Activated naive CD4-positive, alpha-beta T cell (primary cell): ENCODE measurements around the gene CCDC177.

ENCODE experiments used
- DNase-seq, 4 experiments: peaks; one replicate each; lab custom pipeline; 2025; lab: John Stamatoyannopoulos, UW

The CCDC177 gene

GRCh38 chr14:69574263-69574953 is at the start of gene CCDC177:
Gene CCDC177, minus strand, starts transcription at chr14:69574871. Its CDS starts 1,249 bp downstream, at chr14:69573622.
- peak; percentile 44 to 68 (median 56) for DNase-seq

GRCh38 chr14:69624136-69624535 is 49.5 kb upstream of the CCDC177 start:
- DNase-seq = no peak

DNA sequence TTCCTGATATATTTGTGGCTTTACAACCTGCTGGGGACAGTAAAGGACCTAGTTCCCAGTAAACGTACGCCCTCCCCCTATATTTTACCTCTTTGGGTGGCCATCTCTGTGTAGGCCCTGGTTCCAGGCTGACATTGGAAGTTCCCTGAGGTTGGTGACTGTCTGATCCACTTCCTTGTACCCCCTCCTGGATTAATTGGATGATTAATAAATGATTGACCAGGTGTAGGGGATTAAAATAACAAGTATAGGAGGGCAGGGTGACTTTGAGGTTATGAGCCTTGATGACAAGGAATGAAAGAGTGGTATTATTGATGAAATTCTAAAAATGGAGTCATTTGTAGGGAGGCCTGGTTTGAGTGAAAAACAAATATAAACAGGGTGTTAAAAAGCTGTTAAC is 46.3 kb upstream of the CCDC177 start:
- DNase-seq = no peak

DNA sequence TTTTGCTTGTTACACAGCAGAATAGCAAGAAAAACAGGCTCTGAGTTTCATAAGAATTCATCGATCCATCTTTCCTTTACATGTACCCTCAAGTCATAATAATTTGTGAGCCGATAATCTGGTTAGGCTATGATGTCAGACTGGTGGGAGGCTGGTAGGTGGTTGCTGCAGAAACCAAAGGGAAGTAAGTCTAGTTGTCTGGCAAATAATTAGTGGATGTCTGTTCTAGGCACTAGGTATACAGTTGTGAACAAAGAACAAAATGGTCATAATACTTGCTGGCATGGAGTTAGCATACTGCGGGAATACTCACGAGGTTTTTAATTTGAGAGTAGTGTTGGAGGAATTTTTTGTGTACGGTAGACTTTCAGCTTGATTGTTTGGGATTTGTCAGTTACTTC is 45.5 kb upstream of the CCDC177 start:
- no peak for DNase-seq

- no peak for DNase-seq
These were observed 44.3 kb upstream of the CCDC177 start for GRCh38 chr14:69619012-69619411.

DNA sequence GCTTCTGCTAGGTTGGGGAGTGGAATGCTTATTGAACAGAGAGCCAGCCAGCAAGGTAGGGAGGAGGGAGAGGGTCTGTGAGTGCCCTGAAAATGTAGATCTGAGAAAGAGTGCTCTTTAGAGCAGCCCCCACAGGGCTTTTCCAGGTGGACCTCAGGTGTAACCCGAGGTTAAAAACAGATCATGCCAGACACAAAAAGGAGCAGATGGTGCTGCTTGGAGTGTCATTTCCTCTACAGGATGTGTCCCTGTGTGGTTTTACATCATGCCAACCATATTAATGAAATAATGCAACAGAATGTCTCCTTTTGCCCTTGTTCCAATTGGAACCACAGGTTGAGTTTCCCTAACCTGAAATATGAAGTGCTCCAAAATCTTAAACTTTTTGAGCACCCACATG is 43.1 kb upstream of the CCDC177 start:
- DNase-seq = no peak

- no peak for DNase-seq
These were observed 41.7 kb upstream of the CCDC177 start for GRCh38 chr14:69616408-69616773.

DNA sequence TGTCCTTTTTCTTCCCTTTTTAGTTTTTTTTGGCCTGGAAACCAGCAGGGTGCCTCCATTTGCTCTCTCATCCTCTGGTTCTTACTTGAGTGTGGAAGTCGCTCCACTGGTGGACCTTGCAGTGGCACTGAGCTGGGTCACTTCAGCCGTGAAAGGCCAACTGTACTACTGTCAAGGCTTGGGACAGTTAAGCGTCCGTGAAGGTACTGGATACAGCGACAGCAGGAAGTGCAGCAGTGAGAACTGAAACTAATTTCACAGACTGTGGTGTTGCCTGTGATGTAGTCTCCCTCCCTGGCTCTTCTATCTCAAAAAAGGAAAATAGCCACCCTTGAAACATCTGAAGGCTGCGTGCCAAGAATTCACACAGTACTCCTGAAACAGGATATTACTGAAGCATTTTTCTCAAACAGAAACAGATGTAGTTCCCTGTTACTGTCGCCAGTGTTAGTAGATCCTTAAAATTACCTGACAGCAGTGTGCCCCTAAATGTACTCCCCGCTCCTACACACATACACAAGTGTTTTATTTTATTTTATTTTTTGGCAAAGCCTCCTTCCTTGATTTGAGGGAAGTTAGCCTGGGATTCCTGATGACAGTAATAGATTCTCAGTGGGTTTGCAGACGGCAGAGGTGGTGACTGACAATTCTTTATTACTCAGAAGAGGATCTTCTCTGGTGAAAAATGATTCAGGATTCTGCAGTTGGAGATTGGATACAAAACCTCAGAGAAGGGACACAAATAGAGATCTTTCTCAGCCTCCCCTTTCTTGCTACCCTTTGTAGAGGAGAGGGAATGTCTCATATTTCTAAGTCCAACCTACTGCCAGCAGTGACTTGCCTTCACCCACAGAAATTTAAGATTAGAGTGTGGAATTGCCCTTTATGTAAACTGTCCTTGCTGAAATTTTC is 41.1 kb upstream of the CCDC177 start:
- DNase-seq = peak in 1 of 4 experiments; percentile 22

GRCh38 chr14:69615121-69615495 is 40.4 kb upstream of the CCDC177 start:
- DNase-seq = no peak

- no peak for DNase-seq
These were observed 39.9 kb upstream of the CCDC177 start for GRCh38 chr14:69614592-69614991.

GRCh38 chr14:69613312-69614073 is 38.8 kb upstream of the CCDC177 start:
- DNase-seq = no peak

DNA sequence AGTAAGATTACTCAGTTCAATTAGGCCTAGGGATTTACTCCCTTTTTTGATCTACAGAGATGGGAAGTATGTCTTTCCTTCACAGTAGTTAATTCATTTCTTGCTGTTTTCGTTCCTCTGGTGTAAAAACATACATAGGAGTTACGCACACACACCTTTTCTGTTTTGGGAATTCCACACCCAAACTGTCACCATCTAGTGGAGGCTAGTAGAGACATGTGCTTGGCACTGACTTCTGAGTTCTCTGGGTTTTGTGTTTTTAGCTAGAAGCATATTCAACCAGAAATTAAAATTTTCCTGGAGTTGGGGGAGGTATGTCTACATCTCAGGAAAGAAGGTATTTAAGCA is 38.1 kb upstream of the CCDC177 start:
- no peak for DNase-seq

- peak in 3 of 4 experiments; percentile 3 to 20 (median 7) for DNase-seq
These were observed 37.5 kb upstream of the CCDC177 start for GRCh38 chr14:69612014-69612782.

DNA sequence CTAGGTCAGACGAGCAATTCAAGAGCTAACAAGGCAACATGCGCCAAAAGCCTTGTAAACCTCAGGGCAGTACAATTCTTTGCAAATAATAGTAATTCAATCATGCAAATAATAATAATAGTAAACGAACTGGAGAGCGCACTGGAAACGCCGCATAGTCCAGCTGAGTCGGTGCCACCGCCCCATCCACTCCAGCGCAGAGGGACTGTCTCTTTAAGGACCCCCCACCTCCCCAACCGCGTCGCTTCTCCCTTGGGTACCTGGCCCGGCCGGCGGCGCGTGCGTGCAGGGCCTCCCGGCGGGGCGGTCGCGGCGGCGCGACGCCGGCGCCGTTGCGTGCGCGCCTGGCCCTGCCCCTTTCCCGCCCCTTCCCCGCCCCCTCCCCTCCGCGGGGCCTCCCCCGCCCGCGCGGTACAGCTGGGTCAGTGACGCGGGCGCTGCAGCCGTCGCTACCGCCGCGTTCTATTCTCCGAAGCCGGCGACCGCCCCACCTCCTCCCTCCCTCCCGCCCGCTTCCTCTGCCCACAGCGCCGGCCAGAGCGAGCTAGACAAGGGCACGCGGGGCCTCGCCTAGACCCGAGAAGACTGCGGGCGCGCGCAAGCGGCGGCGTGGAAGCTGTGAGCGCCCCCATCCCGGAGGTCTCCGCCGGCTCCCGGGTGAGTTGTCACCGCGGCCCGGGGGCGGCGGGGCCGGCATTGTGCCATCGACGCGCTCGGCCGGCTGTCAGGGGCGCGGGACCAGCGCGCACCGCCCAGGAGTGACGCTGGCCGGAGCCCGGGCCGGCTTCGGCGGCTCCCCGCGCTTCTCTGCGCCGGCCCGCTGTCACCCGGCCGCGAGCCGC is 36.7 kb upstream of the CCDC177 start, which contains the start of gene SUSD6:
SUSD6 (plus strand) TSS at position 425 of the 842 bp plus-strand sequence. CDS start 46,997 bp downstream, outside the sequence.
- DNase-seq = peak; percentile 68 to 90 (median 77)

DNA sequence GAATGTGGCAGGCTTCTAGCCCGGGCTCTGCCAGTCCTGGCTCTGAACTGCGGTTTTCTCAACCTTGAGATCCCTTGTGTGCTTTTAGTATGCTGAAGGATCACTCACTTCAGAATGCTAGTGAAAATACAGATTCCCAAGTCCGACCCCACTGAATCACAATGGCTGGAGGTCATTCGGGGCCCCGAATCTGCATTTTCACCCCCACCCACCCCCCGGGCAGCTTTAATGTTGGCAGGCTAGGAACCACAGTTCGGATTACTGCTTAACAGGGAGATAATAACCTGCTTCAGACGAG is 36.2 kb upstream of the CCDC177 start:
- no peak for DNase-seq

GRCh38 chr14:69610020-69610873 is 35.6 kb upstream of the CCDC177 start:
- DNase-seq = no peak

DNA sequence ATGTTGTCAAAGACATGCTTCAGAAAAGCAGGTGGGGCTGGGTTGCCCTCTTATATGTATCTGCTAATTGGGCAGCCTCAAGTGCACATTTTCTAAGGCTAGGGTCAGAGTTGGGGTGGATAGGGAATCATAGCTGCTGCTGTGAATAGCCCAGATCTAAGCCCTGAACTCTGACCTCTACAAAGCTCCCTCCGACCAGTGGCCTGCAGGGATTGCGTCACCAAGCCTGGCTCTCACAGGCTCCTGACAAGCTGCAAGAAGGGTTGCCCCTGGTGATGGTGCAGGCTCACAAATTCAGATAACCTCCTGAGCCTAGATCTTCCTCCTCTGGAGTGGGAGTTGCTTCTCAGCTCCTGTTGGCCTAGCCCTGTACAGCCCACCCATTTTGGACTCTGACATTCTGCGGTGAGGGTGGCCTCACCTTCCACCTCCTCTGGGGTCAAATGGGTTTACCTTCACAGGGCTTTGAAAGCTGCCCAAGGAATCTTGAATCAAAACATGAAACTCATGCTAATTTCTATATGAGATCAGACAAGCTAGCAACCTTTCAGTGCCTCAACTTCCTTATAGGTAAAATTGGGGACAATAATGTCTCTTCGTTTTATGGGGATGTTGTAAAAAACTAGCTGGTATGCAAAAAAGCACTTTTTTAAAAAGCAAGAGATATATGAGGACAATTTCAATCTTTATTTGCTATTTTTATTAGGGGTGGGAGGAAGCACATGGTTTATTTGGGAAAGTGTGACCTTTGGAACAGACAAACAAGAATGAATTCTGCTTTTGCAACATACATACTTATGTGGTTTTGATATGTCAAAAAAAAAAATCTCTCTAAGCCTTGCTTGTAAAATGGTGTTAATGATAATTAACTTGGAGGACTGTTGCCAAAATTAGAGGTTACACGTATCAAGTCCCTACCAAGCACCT is 31.9 kb upstream of the CCDC177 start:
- no peak for DNase-seq

- DNase-seq = no peak
These were observed 31.1 kb upstream of the CCDC177 start for GRCh38 chr14:69605738-69606137.
